Measurements from ENCODE around the gene LOXL4.

Gene LOXL4

DNA sequence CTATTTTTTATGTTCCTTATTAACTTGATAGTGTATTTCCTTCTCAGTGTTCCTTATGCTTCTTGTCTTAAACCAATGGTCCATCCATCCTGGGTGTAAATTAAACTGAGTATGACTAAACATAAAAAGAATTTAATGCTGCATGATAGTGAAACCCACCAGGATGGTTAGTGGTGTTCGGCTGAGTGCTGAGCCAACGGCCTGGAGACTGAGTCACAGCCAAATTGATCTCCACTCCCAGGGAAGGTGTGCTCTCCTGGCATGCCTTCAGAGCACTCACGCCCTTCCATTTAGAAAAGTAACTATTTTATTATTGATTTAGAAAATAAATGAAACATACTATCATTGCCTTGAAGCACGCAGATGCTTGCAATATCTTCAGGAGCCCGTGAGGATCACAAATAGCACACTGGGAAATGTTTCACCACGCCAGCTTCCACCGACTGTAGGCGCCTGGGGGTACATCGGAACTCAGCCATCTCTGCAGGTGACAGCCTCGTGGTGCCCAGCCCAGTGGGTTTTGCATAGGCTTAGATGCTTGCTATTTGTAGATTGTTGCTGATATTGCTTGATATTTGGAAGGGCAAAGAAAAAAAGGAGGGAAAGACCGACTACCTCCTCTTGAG, 40.0 kb upstream of the LOXL4 start:
- no peak overlapping the region for H3K4me3 ChIP-seq (ENCODE audit: low read depth, low read length)
- H3K36me3 ChIP-seq (replicated peaks): no peaks in the 10 kb centered on the region
- in situ Hi-C loops (cut with HindIII; ENCODE audit: low pct_ligation_motif_present, low sequenced_read_pairs): no loop called here
- DNase-seq: no peak
- no peaks in the 10 kb centered on the region for H3K27me3 ChIP-seq (replicated peaks)
- H3K27ac ChIP-seq: no peak overlapping the region
- TF ChIP-seq, protein P1, sequence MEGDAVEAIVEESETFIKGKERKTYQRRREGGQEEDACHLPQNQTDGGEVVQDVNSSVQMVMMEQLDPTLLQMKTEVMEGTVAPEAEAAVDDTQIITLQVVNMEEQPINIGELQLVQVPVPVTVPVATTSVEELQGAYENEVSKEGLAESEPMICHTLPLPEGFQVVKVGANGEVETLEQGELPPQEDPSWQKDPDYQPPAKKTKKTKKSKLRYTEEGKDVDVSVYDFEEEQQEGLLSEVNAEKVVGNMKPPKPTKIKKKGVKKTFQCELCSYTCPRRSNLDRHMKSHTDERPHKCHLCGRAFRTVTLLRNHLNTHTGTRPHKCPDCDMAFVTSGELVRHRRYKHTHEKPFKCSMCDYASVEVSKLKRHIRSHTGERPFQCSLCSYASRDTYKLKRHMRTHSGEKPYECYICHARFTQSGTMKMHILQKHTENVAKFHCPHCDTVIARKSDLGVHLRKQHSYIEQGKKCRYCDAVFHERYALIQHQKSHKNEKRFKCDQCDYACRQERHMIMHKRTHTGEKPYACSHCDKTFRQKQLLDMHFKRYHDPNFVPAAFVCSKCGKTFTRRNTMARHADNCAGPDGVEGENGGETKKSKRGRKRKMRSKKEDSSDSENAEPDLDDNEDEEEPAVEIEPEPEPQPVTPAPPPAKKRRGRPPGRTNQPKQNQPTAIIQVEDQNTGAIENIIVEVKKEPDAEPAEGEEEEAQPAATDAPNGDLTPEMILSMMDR (IDR thresholded peaks at IDR 0.05; ENCODE audit: low read depth, low read length, missing control alignments): no peak

DNA sequence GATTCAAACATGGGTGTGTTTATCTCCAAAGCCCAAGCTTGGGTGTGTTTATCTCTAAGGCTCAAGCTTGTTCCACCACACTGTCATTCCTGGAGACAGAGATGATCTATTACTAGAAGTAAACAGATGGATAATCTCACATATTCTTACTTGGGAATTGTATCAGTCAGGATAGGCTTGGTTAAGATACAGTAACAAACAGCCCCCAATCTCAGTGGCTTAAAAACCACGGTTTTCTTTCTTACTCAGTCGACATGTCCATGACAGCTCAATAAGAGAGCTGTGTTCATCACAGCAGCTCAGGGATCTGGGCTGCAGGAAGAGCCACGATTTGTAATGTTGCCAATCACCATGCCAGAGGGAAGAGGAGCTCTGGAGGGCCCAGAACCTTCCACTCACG, 38.5 kb upstream of the LOXL4 start:
- Histone ChIP-seq H3K36me3 (replicated peaks) (no peaks in the 10 kb centered on the region), H3K27me3 (replicated peaks) (peaks cover 2% of the 10 kb centered on the region), H3K27ac (no peak overlapping the region), H3K4me3 (ENCODE audit: low read depth, low read length) (no peak overlapping the region)
- TF ChIP-seq, protein P1 (IDR thresholded peaks at IDR 0.05; ENCODE audit: low read depth, low read length, missing control alignments): no peak
- no peak for DNase-seq
- in situ Hi-C loops (cut with HindIII; ENCODE audit: low pct_ligation_motif_present, low sequenced_read_pairs): no loop called here

DNA sequence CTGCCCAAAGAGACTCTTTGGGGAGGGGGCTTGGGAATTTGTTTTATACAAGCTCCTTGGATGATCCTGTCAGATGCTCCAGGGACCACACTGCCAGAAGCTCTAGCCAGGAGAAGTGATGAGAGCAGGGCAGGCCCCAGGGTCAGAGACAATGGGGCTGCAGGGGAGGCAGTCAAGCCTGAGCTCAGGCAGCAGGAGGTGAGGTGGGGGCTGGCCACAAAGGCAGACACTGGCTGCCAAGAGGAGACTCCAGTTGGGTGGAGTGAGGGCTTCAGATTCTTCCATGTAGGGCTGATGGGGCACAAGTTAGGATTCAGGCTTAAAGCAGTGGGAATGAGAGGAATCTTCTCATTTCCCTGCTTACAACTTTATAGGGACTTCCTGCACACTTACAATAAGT, 35.6 kb upstream of the LOXL4 start:
- Histone ChIP-seq H3K4me3 (ENCODE audit: low read depth, low read length) (no peak overlapping the region), H3K36me3 (replicated peaks) (no peaks in the 10 kb centered on the region), H3K27ac (no peak overlapping the region), H3K27me3 (replicated peaks) (peaks cover 2% of the 10 kb centered on the region)
- in situ Hi-C loops (cut with HindIII; ENCODE audit: low pct_ligation_motif_present, low sequenced_read_pairs): no loop called here
- DNase-seq: no peak
- TF ChIP-seq, protein P1 (IDR thresholded peaks at IDR 0.05; ENCODE audit: low read depth, low read length, missing control alignments): no peak

DNA sequence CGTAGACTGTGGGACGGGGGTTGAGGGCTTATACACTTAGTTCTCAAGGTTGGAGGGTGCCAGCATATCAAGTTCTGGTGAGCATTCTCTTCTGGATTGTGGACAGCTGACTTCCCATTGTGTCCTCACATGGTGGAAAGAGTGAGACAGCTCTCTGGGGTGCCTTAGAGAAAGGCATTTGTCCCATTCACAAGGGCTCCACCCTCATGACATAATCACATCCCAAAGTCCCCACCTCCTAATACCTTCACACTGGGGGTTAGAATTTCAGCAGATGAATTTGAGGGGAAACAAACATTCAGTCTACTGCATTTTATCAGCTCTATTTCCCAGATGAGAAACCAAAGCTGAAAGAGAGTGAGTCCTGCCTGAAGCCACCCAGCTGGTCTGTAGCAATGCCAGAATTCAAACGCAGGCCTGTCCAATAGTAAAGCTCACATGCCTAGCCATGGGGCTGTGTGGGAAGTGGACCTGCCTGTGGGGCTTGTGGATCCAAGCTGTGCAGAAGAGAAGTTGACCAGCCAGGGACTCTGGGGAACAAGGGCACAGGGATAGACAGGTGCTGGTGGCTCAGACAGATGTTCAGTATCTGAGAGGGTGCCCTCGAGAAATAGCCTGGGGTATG, 34.9 kb upstream of the LOXL4 start:
- TF ChIP-seq, protein P1 (IDR thresholded peaks at IDR 0.05; ENCODE audit: low read depth, low read length, missing control alignments): no peak
- no peak overlapping the region for H3K4me3 ChIP-seq (ENCODE audit: low read depth, low read length)
- H3K27ac ChIP-seq: no peak overlapping the region
- no peaks in the 10 kb centered on the region for H3K36me3 ChIP-seq (replicated peaks)
- in situ Hi-C loops (cut with HindIII; ENCODE audit: low pct_ligation_motif_present, low sequenced_read_pairs): no loop called here
- peaks cover 2% of the 10 kb centered on the region for H3K27me3 ChIP-seq (replicated peaks)
- DNase-seq: no peak

DNA sequence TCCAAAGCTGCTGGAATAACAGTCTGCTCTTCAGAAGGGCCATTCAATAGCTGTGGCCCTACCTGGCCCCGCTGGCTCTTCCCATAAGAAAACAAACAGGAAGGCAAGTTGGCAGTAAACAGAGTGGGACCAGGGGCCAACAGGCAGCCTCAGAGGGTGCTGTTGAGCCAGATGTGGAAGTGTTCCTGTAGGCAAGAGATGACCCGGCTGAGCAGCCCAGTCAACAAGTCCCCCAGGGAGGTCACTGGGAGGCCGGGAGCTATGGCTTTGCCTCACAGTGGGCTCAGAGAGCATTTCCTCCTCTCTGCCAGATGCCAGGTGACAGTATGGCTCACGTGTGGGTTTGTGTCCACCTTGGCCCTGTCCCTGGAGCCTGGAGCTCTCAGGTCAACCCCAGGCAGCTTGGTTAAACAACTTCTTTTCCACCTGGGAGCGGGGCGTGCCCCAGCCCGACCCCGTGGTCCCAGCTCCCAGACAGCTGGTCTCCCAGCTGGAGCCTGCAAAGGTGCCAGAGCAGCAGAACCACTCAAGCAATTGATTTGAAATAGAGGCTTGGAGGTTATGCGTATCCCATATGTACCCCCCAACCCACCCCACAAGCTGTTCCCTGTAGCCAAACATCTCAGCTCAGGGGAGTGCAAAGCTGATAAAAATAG, 33.8 kb upstream of the LOXL4 start:
- no peak overlapping the region for H3K4me3 ChIP-seq (ENCODE audit: low read depth, low read length)

More for the DNA sequence above, 33.8 kb upstream of the LOXL4 start:
- Histone ChIP-seq H3K27ac (no peak overlapping the region), H3K36me3 (replicated peaks) (no peaks in the 10 kb centered on the region), H3K27me3 (replicated peaks) (peaks cover 2% of the 10 kb centered on the region)
- TF ChIP-seq, protein P1 (IDR thresholded peaks at IDR 0.05; ENCODE audit: low read depth, low read length, missing control alignments): no peak
- DNase-seq: no peak
- in situ Hi-C loops (cut with HindIII; ENCODE audit: low pct_ligation_motif_present, low sequenced_read_pairs): no loop called here
